CD4-positive, alpha-beta T cell treated with Interleukin-2 at 100 ng/mL for 4 hours (primary cell): ENCODE measurements around the gene KCNJ18.
"Not testable (repeated sequence)": the region's sequence is repeated elsewhere in the genome, so short reads cannot be mapped to it uniquely, and the experiment has no call there.

ENCODE experiments used
- DNase-seq: peaks from one replicate; pipeline ENCODE4 v3.0.0-alpha.2; 2020; ENCODE audit warnings: low spot score

KCNJ18 gene

DNA sequence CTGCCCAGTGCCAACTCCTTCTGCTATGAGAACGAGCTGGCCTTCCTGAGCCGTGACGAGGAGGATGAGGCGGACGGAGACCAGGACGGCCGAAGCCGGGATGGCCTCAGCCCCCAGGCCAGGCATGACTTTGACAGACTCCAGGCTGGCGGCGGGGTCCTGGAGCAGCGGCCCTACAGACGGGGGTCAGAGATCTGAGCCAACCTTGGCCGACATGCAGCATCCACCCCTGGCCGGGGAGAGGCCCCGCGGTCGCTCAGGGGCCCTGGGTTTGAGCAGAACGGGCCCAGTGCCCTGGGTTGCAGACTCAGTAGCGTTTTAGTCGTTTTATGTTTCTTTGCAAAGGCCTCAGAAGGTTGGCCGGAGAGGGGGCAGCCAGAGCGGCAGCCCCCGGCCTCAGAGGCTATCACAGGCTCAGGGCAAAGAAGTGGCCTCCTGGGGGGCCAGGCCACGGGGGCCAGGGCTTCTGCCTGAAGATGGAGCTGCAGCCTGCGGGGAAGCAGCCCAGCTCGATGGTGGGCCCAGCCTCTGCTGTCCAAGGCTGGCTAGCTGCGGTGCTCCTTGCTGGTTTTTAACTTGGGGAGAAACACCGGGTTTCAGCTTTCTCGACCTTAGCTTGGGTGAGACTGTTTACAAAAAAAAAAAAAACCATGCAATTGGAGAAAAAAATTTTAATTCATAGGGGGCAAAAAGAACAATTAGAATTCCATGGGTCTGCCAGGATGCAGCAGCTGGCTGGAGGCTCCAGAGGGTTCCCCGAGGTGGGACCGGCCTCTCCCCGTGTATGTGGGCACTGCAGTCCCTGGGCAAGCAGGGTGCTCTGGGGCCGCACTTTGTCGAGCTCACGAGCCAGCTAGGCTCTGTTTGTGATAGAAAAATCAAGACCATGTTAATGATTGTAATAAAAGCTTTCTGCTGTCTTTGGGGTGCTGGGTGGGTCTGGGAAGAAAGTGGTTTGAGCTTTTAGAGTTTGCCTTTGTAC lies 11.9 kb downstream of the KCNJ18 start:
- not testable (repeated sequence) for DNase-seq

DNA sequence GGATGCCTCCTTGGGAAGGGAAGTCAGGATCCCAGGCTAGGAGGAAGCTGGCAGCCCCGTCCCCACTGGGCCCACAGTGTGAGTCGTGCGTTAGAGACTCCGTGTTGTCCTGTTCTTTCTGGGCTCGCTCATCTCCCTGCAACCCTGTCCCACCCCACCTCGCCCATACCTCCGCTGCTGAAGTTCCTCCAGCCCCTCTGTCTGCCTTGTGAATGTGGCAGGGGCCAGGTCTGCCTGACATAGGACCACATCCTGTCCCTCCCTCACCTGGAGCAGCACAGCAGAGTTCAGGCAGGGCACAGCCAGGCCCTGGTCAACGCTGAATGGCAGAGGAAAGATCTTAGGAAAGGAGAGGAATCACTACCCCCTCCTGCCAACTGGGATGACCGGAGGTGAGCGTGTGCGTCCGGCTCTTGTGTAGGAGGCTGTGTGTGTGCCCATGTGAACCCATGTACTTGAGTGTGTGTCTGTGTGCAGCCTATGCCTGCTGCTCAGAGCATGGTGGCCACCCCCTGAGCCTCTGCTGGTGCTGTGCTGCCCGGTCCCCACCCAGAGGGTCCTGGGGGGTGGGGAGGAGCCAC lies 12.8 kb downstream of the KCNJ18 start:
- DNase-seq, result no peak

DNA sequence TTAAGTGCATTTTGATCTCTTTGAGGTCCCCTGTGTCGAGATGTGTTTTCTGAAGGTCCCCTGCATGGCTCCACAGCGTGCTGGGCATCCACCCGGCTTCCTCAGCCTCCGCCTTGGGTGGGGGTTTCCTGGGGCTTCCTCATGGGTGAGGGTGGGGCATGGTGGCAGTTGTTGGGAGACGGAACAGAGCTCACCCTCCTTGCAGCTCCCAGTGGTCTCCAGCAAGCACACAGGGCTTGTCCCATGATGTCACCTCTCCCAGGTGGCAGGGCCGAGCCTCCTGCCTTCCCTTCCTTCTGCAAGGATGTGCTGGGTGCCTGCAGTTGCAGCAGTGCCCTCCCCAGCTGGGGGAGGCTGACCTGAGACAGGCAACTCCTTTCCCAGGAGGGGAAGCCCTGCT lies 13.4 kb downstream of the KCNJ18 start:
- DNase-seq, result not testable (repeated sequence)

DNA sequence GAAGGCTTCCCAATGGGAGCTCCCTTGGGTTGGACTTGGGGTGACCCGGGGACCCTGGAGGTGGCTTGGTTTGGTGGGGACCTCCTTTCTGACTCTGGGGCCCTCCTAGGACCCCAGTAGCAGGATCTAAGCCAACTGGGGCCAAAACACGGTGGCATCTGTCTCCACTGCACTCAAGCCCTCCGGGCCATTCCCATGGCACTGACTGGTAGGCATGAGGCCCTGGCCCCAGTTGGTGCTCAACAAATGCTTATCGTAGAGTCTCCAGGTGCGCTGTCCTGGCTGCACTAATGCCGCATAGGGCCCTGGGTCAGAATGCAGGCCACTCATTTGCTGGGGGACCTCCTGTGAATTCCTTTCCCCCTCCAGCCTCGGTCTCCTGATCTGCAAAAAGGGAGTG lies 14.2 kb downstream of the KCNJ18 start:
- not testable (repeated sequence) for DNase-seq

DNA sequence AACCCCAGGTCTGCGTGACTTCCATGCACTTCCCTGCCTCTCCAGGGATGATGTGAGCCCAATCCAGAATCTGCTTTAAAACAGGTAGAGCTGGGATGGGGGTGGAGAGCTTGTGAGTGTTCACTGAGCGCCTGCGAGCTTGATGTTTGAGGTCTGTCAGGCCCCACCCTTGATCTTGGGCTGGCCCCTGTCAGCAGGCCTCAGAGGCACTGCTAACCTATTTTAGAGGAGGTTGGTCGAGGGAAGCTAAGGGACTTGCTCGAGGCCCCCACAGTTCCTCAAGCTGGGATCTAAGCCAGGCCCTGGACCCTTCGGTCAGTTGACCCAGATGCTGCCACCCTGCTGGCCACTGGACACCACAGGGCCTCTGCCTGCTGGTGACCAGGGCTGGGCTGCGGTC lies 14.8 kb downstream of the KCNJ18 start:
- DNase-seq, result not testable (repeated sequence)

DNA sequence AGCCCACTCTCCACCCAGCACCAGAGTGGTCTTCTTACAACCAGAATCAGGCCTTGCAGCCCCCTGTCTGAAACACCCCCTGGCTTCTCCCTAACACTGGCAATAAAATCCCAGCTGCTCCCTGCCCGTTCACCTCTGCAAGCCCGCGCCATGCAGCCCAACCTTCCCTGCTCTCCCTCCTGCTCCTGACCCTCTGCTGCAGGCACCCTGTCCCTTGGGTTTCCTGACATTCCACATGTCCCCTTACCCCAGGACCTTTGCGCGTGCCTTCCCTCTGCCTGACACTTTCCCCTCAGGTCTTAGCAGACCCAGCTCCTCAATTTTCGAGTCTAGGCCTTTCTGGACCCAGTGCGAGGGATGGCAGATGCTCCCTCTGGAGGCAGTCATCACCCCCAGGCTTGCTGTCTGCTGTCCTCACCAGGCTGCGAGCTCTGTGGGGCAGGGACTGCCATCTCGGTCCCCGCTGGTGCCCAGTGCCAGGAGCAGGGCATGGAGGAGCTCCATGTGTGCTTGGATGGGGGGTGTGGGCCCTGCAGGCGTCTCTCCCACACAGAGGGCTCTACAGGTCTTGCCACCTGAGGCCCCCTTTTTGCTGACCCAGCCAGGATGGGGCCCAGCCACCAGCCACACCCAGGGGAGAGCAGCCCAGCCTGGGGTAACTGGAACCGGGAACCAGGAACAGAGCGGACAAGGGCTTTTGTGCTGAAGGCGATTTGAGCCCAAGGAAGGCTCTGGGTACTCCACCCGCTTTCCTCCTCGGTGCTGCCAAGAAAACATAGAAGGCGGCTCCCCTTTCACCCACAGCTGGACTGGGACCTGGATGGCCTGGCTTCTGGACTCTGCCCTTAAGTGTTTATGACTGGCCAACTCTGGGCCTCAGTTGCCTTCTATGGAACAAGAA lies 15.6 kb downstream of the KCNJ18 start:
- DNase-seq, result not testable (repeated sequence)

DNA sequence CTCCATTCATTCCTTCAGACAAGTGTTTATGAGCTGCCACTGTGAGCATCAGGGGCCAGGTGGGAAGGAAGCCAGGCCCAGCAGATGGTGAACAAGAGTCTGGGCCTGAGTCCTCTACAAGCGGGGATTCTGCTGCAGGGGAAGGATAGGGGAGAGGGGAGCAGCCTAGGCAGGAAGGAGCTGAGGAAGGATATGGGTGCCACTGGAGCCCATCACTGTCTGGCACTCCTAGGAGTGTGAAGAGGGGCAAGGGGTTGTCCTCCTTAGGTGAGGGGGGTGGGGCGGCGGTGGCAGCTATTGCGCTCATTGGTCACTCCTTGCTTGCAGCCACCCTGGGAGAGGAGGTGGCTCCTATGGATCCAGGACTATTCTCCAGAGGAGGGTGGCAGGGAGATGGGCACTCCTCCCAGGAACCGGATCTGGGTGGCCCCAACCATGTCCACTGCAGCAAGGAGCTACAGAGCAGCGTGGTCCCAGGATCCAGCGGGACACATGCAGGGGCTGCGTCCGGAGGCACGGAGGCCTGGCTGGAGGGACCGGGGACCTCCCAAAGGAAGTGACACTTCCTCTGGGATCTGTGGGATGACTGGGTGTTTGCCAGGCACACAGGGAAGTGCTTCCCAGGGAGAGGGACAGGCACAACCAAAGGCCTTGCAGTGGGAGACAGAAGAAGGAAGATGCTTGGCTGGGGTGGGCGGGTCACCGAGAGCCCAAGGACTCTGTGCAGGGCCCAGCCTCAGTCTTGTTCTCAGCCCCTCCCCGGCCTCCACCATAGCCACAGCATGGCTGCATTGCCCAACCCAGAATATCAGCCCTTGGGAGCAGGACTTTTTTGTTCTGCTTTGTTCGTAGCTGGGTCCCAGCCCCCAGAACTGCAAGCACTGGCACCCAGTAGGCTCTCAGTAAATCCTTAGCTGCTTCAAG lies 16.6 kb downstream of the KCNJ18 start:
- not testable (repeated sequence) for DNase-seq

DNA sequence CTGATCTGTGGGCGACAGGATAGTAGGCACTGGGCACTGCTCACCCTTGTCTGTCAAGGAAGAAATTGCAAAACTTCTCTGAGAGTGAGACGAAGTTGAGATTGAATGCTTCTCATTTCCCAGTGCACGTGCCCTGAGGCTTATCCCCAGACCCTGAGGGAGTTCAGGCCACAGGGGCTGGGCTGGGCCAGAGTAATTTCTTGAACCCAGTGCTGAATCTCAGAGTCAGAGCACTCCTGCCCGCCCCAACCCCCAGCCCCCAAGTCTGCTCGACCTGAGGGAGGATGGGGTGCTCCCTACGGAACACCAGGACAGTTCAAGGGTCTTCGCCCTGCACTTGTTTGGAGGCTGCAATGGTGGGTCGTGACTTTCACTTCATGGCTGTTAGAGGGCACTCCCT lies 17.7 kb downstream of the KCNJ18 start:
- DNase-seq, result not testable (repeated sequence)

DNA sequence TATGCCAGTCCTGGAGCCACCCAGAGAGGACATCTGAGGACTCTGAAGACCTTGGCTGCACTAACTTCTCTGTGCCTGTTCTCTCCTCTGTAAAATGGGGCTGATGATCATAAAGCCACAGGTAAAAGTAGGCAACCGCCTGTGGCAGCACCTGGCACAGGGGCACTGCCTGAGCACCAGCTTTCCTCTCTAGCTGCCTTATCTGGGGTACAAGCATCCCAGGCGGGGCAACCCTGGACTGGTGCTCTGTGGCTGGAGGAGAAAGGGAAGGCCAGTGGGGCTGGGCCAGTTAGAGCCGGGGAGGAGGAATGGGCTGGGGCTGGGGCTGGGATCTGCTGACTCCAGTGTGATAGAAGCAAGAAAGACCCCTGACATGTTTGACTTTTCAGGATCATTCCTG lies 18.2 kb downstream of the KCNJ18 start:
- DNase-seq, result not testable (repeated sequence)

DNA sequence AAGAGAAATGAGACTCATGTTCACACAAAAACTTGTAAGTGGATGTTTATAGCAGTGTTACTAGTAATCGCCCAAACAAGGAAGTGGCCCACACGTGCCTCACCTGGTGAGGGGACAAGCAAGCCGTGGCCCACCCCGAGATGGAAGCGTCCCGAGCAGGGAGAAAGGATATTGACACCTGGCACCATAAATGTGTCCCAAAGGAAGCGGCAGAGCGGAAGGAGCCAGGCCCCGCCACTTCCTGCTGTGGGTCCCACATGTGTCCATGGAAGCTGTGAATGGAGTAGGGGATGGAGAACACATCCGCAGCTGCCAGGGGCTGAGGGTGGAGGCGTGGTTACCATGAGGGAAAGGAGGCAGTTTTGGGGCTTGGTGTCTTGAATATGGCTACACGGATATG lies 18.9 kb downstream of the KCNJ18 start:
- DNase-seq, result no peak

DNA sequence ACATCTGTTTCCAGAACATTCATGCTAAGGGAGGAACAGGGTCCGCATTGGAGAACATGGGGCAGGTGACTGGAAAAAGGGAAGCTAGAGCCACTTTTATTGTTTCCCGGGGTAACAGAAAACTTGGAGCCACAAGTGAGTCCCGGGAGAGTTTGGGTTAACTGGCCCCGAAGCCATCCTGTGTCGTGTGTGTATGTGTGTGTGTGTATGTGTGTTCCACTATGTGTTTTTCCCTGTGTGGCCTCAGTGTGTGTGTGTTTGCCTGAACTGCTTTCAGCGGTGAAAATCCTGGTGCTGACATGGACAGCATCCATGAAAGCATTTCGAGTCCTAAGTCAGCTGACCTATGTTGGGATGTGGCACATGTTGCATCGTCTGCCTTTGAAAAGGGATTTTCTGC lies 20.7 kb downstream of the KCNJ18 start:
- not testable (repeated sequence) for DNase-seq

DNA sequence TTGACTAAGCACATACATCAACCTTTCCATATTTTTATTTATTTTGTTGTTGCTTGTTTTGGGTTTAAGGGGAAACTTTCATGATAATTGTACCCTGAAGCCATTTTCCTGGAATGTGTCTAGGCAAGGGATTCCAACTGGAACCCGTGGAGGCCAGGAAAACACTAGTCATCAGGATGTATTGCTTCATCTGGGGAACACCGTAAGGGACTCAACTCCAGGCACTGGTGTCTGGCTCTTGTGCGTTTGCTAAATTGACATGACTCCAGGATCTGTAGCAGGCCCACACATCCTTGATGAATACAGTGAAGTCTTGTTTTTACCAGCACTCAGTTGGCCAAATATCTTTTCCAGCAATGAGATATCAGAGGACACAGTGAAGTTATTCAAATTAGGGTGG lies 21.3 kb downstream of the KCNJ18 start:
- not testable (repeated sequence) for DNase-seq

DNA sequence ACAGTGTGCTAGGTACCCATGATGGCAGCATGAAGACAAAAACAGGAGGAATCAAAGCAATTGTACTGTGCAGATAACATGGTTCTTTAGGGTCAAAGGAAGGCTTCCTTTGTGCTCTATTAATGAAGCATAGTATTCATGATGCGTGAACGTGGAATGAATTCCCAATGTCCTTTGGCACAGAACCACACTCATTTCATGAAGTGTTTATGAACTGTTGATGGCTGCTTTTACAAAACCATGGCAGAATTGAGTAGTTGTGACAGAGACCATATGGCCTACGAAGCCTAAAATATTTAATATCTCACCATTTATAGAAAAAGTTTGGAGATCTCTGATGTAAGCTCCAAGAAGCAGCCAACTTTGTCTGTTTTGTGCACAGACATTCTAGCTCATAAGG lies 22.4 kb downstream of the KCNJ18 start:
- DNase-seq, result not testable (repeated sequence)

DNA sequence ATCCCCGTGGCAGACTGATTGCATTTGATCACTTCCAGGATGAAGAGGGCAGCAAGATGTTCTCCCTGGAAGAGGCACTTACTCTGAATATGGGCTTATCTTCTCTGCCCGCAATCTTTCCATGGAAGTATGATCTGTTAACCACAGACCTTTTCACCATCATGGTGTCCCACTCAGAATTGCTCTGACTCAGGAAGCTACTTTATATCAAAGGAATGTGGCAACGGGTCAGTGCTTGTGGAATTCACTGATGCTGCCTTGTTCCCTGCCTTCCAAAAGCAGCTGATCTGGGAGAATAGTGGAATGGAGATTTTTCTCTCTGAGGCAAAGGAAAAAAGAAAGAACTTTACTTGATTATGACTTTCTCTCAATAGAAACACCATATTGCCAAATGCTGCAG lies 23.6 kb downstream of the KCNJ18 start:
- not testable (repeated sequence) for DNase-seq

DNA sequence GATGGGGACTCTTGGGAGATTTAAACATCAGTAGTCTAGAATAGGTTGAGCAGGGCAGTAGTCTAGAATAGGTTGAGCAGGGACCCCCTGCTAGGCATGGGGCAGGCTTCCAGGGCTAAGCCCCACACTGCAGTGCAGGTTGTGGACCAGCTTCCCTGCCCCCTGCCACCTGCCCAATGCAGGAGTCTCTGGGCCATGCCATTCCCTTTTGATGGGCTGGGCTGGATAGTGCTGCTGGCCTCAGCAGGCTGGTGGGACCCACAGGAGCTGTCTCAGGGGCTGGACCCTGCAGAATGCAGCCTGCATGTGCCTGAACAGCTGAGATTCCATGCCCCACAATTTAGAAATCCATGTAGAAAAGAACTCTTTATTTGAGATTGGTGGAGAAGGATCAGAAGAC lies 26.6 kb downstream of the KCNJ18 start:
- DNase-seq, result not testable (repeated sequence)

DNA sequence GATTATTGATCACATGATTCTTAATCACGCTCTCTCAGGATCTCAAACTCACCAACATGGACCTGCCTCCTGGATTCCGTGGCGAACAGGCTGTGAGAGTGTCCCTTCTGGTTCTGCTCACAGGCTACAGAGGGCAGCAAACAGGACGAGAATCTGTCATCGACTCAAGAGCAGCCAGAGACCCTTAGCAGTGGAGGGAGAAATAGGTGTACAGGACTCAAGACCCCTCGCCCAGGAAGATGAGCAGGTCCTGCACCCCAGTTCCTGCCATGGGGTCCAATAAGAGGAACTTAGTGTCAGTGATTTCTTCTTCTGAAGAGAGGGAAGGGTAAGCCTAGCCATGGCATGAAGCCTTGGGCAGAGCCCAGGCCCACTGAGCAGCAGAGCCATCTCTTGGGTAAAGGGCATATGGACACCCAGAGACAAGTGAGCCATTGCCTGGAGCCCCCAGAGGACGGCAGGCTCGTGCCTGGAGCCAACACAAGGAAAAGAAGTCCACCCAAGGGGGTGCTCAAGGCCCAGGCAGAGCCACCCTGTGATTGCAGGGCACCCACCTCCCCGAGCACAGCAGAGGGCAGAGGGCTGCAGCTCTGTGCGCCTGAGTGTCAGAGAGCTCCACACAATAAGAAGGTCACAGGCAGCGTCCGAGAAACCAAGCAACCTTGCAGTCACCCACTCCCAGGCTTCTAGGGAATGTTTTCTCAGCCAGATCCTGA lies 27.3 kb downstream of the KCNJ18 start:
- not testable (repeated sequence) for DNase-seq

DNA sequence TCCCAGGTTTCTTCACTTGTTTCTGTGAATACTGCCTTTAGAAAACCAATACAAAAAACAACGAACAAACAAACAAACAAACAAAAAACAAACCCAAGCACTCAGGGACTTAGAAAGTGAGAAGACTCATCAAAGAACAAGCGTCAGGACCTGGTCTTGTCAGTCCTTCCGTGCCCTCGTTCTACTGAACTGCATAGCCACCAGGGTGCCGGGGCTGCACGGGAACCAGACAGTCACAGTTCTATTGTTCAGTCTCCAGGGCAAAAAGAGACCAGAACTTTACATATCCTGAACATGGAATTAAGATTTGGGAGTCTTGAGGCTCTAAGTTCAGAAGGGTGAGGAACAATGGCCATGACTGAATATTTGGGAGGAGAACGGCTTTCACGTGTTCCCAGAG lies 28.2 kb downstream of the KCNJ18 start:
- DNase-seq, result not testable (repeated sequence)

DNA sequence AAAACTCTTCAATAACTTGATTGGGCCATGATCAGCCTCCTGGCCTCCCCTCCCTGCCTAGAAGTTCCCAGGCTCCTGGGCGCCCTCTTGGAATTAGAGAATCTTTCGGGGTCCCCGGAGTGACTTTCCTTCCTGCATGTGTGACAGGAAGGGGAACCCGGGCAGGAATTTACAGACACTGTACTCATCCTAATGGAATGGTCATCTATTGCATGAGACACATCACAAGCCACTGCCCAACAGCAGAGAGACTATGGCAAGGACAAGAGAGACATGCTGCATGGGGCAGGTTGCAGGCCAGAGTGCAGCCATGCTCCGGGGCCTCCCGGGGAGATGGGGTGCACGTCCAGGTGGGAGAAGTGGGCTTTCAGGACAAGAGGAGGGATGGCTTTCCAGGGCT lies 29.9 kb downstream of the KCNJ18 start:
- DNase-seq, result not testable (repeated sequence)

DNA sequence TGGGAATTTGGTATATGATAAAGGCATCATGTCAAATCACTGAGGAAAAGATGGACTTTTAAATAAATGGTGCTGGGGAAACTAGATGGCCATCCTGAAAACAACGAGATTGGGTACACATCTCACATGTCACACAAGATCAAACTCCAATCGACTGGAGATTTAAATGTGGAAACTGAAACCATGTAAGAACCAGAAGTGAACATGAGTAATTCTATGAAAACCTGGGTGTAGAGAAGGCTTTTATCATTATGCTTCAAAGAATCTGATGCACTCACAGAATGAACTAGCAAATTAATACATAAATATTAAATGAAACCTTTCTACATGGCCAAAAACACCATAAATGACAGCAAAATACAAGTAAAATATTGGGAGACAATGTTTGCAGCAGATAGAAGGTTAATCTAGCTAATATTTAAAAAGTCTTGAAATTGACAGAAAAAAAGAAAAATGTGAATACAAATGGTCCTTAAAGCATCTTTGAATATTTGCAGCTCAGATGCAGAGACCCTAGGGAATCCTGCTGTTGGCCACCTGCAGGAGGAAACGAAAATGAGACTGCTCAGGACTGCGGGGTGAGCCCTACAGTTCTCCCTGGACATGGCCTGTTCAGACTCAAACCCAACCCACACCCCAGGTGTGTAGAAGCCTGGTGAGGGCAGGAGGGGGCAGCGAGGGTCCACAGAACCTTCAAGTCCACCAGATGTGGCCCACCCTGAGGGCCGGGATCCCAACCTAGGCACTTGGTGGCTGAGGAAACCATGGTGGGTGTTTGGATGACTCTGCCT lies 32.1 kb downstream of the KCNJ18 start:
- not testable (repeated sequence) for DNase-seq

DNA sequence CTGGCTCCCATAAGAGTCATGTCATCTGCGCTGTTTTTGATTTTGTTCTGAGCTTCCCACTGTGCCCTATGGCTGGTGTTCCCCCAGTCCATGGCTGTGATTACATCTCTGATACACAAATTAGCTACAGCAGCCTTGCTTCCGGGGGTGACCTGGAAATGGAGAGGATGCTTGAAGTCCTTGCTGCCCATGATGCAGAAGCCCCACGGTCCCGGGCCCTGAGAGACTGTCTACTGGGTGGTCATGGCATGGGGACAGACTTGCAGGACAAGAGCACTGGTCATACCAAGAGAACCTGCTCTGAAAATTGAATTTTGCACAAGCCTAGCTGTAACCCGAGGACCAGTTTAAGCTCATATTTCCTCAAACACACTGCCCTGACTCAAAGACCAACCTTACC lies 38.8 kb downstream of the KCNJ18 start:
- DNase-seq, result not testable (repeated sequence)
